Measurements from ENCODE around the gene GAP43.

DNA sequence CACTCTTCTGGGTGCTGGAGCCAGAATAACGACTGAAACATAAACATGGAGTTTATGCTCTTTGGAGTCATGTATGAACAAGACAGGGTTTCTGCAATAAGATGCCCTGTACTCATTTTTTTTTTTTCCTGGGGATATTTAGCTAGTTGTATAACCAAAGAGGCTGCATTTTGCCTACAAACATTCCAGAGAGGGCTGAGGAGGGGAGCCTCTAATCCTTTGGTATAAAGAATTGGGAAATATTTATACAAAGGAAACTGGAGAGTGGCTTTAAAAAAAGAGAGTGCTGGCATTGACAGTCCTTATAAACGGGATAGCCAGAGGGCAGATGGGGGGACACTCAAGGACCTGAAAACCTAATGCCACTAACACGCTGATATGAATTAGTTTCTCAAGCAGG lies 32.4 kb upstream of the GAP43 start:
- TF ChIP-seq, protein P1, sequence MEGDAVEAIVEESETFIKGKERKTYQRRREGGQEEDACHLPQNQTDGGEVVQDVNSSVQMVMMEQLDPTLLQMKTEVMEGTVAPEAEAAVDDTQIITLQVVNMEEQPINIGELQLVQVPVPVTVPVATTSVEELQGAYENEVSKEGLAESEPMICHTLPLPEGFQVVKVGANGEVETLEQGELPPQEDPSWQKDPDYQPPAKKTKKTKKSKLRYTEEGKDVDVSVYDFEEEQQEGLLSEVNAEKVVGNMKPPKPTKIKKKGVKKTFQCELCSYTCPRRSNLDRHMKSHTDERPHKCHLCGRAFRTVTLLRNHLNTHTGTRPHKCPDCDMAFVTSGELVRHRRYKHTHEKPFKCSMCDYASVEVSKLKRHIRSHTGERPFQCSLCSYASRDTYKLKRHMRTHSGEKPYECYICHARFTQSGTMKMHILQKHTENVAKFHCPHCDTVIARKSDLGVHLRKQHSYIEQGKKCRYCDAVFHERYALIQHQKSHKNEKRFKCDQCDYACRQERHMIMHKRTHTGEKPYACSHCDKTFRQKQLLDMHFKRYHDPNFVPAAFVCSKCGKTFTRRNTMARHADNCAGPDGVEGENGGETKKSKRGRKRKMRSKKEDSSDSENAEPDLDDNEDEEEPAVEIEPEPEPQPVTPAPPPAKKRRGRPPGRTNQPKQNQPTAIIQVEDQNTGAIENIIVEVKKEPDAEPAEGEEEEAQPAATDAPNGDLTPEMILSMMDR (IDR thresholded peaks at IDR 0.05; ENCODE audit: low read depth, low read length) = no peak
- TF ChIP-seq EZH2phosphoT487 (IDR thresholded peaks at IDR 0.05; ENCODE audit: low read depth) = no peak

Data from OCI-LY3 (cell line).